Right atrium auricular region (tissue), 2 donors: ENCODE measurements around the gene PROSER2. TPM values are rescaled to one million over a fixed set of nuclear protein-coding genes. Genes with fewer than 3 reads are reported as not detected.

Experiments
- DNase-seq: peaks from one replicate; pipeline ENCODE4 v3.0.0-alpha.2; 2019; ENCODE audit warnings: low spot score
- H3K27ac ChIP-seq, 2 donors: fragments of 200-600 bp; sonication (generic); 1 replicate in 1 of 2; 2 replicates in 1 of 2; pipeline ENCODE4 v1.5.1; 2016 to 2019
- H3K27me3 ChIP-seq, 2 donors: fragments of 200-600 bp; sonication (generic); one replicate each; pipeline versions ENCODE4 v1.5.1 to v1.6.0; 2017 to 2019
- H3K36me3 ChIP-seq: fragments of 200-600 bp; sonication (generic); one replicate; pipeline ENCODE4 v1.5.1; 2016
- H3K4me1 ChIP-seq, 2 donors: fragments of 200-600 bp; sonication (generic); one replicate each; pipeline versions ENCODE4 v1.5.1 to v1.6.0; 2017 to 2019
- H3K4me3 ChIP-seq, 2 donors: fragments of 200-600 bp; sonication (generic); 1 replicate in 1 of 2; 2 replicates in 1 of 2; pipeline ENCODE4 v1.5.1; 2017 to 2019; ENCODE audit warnings: mild to moderate bottlenecking in 1 of 2, moderate library complexity in 1 of 2
- H3K9me3 ChIP-seq, 2 donors: fragments of 200-600 bp; sonication (generic); one replicate each; pipeline ENCODE4 v1.5.1; 2019
- total RNA-seq, 2 donors: library from RNA; depleted of rRNA; stranded (reverse); fragments of >200 nt; gene quantifications; one replicate each; pipeline ENCODE4 v1.1.0, GENCODE V29; 2016
- TF ChIP-seq, protein P1 (sequence below), 2 donors: fragments of 200-600 bp; sonication (generic); IDR thresholded peaks; one replicate each; pipeline ENCODE4 v1.5.1; 2019; ENCODE audit warnings: antibody characterized with exemption in 2 of 2

Gene PROSER2
- 1 to 10 TPM; 1.3 to 3.1 TPM for total RNA-seq

DNA sequence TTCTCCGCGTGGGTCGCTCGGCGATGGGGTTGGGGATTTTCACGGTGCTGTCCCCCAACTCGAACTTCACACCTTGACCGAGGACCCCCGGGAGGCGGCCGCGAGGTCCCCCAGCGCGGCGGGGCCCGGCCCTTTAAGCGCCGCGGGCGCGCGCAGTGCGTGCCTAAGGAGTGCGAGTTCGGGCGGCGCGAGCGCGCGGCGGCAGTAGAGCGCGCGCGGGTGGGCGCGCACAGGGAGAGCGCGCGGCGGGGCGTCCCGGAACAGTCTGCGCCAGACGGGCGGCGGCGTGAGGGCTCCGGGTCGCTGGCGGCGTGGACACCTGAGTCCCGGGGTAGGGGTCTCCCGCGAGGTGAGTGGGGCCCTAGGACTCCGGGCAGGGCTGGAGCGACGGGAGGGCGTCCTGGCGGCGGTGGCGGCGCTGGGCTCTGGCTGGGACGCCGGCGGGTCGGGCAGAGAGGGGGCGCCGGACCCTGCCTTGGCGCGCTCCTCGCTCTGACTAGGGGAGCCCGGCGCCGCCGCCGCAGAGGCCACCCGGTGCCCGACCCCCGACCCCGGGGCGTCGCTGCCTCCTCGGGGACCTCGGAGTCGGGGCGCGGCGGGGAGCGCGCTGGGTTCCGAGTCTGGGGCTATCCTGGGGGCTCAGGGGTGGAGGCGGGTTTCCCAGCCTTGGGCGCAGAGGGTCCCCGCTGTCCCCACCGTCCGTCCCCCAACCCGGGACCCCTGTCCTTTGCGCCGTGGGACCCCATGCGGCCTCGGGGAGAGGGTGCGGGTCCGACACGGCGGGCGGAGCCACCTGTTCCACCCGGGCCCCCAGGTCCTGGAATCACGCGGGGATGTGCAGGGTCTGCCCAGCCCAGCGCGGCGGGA is at the start of gene PROSER2:
PROSER2 (plus strand) TSS at position 235 of the 867 bp plus-strand sequence. CDS start 28,722 bp downstream, outside the sequence.
- Histone ChIP-seq H3K4me3 (peak within 1 kb of the TSS; percentile 67 to 90), H3K27ac (peak within 1 kb of the TSS; percentile 39 to 45), H3K4me1 (peaks cover 0 to 3% of the 10 kb centered on the region in 2 donors), H3K9me3 (no peaks in the 10 kb centered on the region), H3K36me3 (no peaks in the 10 kb centered on the region), H3K27me3 (no peaks in the 10 kb centered on the region)
- TF ChIP-seq, protein P1, sequence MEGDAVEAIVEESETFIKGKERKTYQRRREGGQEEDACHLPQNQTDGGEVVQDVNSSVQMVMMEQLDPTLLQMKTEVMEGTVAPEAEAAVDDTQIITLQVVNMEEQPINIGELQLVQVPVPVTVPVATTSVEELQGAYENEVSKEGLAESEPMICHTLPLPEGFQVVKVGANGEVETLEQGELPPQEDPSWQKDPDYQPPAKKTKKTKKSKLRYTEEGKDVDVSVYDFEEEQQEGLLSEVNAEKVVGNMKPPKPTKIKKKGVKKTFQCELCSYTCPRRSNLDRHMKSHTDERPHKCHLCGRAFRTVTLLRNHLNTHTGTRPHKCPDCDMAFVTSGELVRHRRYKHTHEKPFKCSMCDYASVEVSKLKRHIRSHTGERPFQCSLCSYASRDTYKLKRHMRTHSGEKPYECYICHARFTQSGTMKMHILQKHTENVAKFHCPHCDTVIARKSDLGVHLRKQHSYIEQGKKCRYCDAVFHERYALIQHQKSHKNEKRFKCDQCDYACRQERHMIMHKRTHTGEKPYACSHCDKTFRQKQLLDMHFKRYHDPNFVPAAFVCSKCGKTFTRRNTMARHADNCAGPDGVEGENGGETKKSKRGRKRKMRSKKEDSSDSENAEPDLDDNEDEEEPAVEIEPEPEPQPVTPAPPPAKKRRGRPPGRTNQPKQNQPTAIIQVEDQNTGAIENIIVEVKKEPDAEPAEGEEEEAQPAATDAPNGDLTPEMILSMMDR (IDR thresholded peaks at IDR 0.05), result peak; percentile 11 to 35
- DNase-seq, result no peak

DNA sequence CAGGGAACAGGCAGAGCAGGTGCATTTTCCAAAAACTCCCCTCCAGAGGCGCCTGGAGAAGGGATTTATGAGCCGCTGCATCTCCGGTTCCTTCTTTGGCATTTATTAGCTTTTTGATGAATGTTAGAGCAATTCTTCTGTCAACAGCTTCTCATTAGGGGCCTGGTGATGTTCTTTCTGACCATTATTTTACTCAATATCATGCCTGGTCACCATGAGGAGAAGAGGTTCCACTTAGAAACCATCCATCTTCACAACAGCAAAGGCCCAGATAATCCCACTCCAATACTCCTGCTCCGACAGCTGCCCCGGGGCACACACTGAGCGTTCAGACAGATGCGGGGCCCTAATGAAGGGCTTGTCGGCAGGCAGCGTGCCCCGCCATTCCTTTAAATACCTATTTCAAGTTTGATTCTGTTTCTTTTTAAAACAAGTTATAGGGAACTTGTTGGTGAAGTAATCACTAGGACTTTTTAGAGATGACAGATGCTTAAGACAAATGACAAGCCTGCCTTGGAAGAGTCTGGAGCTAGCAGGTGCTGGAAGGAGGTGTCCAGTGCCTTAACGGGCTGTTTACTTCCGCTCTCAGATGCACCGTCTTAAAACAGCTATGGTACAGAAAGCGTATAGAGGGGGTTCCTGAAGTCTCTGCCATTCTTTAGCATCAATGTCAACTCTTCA is 49.3 kb upstream of the PROSER2 start:
- DNase-seq, result no peak

DNA sequence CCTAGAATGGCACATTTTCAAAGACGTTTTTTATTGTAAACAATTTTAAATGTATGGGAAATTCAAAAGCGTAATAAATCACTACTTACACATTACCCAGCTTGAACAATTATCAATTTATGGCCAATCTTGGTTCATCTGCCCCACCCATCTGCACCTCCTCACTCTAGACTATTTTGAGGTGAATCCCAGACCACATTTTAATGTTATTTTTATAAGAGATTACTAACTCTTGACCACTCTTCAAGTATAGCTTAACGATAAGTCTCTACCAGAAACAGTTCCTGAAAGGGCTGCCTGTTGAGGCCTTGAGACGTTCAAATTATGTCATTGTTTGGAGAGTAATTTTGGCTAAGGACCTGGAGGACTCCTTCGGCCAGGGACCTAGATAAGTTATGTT is 47.7 kb upstream of the PROSER2 start:
- Histone ChIP-seq H3K9me3 (no peaks in the 10 kb centered on the region), H3K4me3 (no peak overlapping the region), H3K27ac (no peak overlapping the region), H3K4me1 (no peaks in the 10 kb centered on the region), H3K27me3 (no peaks in the 10 kb centered on the region), H3K36me3 (no peaks in the 10 kb centered on the region)
- no peak for DNase-seq
- TF ChIP-seq, protein P1 (IDR thresholded peaks at IDR 0.05), result no peak

More for the DNA sequence above, 49.3 kb upstream of the PROSER2 start:
- Histone ChIP-seq H3K27ac (no peak overlapping the region), H3K27me3 (no peaks in the 10 kb centered on the region), H3K36me3 (no peaks in the 10 kb centered on the region), H3K9me3 (no peaks in the 10 kb centered on the region), H3K4me3 (no peak overlapping the region), H3K4me1 (no peaks in the 10 kb centered on the region)
- TF ChIP-seq, protein P1 (IDR thresholded peaks at IDR 0.05), result no peak

GRCh38 chr10:11776080-11776479 is 47.1 kb upstream of the PROSER2 start:
- H3K27ac ChIP-seq, result no peak overlapping the region

GRCh38 chr10:11781114-11781513 is 42.0 kb upstream of the PROSER2 start:
- H3K9me3 ChIP-seq, result no peaks in the 10 kb centered on the region
- H3K27me3 ChIP-seq, result no peaks in the 10 kb centered on the region
- TF ChIP-seq, protein P1 (IDR thresholded peaks at IDR 0.05), result no peak
- H3K4me3 ChIP-seq, result no peak overlapping the region
- H3K36me3 ChIP-seq, result no peaks in the 10 kb centered on the region
- H3K27ac ChIP-seq, result no peak overlapping the region
- H3K4me1 ChIP-seq, result no peaks in the 10 kb centered on the region
- DNase-seq, result no peak

More at GRCh38 chr10:11776080-11776479, 47.1 kb upstream of the PROSER2 start:
- Histone ChIP-seq H3K27me3 (no peaks in the 10 kb centered on the region), H3K36me3 (no peaks in the 10 kb centered on the region), H3K9me3 (no peaks in the 10 kb centered on the region), H3K4me1 (no peaks in the 10 kb centered on the region), H3K4me3 (no peak overlapping the region)
- TF ChIP-seq, protein P1 (IDR thresholded peaks at IDR 0.05), result no peak
- DNase-seq, result no peak
